NCI-H2029 treated with DMSO at 0.1 percent for 48 hours (cell line): ENCODE measurements around the gene PID1.

ENCODE experiments used
- DNase-seq: peaks from one replicate; lab custom pipeline; 2025; lab: John Stamatoyannopoulos, UW

The PID1 gene, protein sequence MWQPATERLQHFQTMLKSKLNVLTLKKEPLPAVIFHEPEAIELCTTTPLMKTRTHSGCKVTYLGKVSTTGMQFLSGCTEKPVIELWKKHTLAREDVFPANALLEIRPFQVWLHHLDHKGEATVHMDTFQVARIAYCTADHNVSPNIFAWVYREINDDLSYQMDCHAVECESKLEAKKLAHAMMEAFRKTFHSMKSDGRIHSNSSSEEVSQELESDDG

GRCh38 chr2:229270551-229271410 is at the start of gene PID1:
PID1 (minus strand) TSS chr2:229271287; CDS start chr2:229271043, 244 bp downstream.
- no peak for DNase-seq

- no peak for DNase-seq
Measured at GRCh38 chr2:229319558-229319957, 48.5 kb upstream of the PID1 start.

GRCh38 chr2:229314117-229314516 is 43.0 kb upstream of the PID1 start:
- DNase-seq, result no peak

DNA sequence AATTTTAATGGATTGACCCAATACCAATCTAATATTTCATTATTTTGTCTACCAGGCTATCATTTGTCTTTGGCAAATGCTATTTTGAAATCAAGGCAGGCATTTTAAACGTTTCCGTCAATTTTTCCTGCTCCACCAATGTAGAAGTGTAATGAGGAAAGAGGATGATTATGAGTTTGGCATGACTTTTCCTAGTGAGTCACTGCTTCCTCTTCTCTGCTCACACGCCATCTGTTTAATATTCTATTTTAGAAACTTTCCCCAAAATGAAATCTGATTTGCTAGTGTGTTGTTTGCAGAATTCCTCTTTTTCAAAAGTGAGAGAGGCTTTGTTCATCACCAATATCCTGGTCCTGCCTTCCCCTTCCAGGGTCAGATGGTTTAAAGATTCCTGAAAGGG is 42.5 kb upstream of the PID1 start:
- no peak for DNase-seq

- DNase-seq, result no peak
Measured at GRCh38 chr2:229301237-229301636, 30.1 kb upstream of the PID1 start.

DNA sequence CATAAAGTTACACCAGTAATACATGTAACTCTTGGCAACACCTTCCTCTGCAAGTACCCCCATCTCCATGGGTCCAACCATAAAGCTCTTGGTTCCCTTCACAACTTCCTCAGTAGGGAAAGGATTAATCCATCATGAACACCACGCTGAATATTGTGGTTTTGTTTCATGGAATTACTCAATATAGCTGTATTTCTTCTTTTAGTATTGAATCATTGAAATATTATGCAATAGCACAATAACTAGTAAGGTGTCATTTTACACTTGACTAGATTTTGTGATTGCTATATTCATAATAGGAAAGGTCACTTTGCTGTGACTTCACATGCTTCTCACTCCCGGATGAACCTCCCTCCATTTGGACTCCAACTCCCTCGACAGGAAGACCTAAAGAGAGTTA is 29.7 kb upstream of the PID1 start:
- DNase-seq, result no peak

GRCh38 chr2:229300371-229300770 is 29.3 kb upstream of the PID1 start:
- no peak for DNase-seq

DNA sequence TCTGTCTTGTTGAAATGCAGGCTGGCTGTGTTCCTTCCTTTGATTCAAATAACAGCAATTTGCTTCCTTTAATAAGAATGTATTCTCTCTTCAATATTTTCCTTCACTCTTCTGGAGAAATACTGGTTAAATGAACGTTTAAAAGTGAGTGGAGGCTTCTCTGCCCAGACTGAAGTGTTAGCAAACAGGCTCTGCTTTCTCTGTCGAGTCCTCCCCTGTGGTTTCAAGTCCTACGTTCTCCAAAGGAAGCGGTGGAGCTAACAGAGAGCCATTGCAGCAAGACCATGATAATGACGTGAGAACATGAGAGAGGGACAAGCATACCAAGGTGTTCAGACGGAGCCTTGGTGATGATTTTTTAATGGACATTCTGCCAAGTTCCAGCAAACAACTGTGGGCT is 26.2 kb upstream of the PID1 start:
- DNase-seq, result no peak

GRCh38 chr2:229296536-229296935 is 25.4 kb upstream of the PID1 start:
- DNase-seq, result no peak

GRCh38 chr2:229296016-229296415 is 24.9 kb upstream of the PID1 start:
- DNase-seq, result no peak

- DNase-seq, result no peak
Measured at GRCh38 chr2:229287823-229288222, 16.7 kb upstream of the PID1 start.

GRCh38 chr2:229282758-229283546 is 11.9 kb upstream of the PID1 start:
- no peak for DNase-seq

DNA sequence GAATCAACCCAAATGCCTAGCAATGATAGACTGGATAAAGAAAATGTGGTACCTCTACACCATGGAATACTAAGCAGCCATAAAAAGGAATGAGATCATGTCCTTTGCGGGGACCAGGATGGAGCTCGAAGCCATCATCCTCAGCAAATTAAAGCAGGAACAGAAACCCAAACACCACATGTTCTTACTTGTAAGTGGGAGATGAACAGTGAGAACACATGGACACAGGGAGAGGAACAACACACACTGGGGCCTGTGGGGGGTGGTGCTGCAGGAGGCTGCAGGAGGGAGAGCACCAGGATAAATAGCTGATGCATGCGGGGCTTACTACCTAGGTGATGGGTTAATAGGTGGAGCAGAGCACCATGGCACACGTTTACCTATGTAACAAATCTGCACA is 8.4 kb upstream of the PID1 start:
- DNase-seq, result no peak

GRCh38 chr2:229275506-229275905 is 4.4 kb upstream of the PID1 start:
- DNase-seq, result no peak

GRCh38 chr2:229273723-229274338 is 2.7 kb upstream of the PID1 start:
- DNase-seq, result peak; percentile 76

DNA sequence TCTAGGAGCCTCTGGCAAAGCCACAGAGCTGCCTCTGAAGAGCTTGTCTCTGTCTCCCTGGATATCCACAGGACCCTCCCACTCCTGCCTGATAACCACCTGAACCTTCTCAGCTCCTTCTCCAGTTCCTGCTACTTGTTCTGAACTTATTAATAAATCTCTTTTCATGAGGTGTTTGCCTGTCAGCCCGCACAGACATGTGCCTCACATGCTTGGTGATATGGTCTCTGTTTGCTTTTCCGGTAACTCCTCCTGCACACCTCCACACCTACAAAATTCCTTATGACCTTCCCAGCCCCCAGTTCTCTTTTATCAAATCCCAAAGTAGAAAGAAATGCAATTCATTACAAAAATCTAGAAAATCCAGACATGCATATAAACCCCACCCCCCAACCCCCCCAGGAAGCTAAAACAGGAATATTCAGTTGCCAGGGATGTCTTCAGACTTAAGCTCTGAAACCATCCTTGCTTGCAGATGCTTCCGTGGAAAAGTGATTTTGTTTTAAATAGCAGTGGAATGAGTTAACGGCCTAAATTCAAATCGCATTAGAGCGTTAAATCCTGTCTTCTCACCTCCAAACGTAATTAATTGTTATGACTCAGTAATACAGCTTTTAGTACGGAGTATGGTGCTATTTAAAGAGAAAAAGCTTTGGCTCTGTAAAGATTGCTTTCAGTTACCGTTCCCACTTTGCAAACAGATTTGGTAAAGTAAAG is 2.1 kb upstream of the PID1 start:
- DNase-seq, result no peak

GRCh38 chr2:229269941-229270340 is 1.1 kb downstream of the PID1 start:
- no peak for DNase-seq

- DNase-seq, result no peak
Measured at GRCh38 chr2:229269146-229269545, 1.9 kb downstream of the PID1 start.

GRCh38 chr2:229268626-229269025 is 2.5 kb downstream of the PID1 start:
- no peak for DNase-seq

DNA sequence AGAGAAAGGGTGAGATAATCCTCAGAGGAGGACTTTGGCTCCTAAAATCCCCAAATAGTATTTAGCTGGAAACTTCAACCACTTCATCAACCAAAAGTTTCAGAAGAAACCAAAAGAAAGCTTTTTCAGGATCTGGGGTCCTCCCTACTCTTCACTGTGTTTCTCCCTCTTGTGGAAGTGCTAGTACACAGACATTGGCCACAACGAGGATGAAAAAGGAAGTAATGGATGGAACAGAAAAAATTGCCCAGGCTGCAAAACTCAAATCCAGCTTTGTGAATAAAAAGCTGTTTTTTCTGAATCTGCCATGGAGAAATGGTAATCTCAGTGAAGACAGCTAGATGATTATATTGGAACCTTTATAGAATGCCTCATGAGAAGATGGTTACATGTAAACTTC is 4.0 kb downstream of the PID1 start:
- no peak for DNase-seq

DNA sequence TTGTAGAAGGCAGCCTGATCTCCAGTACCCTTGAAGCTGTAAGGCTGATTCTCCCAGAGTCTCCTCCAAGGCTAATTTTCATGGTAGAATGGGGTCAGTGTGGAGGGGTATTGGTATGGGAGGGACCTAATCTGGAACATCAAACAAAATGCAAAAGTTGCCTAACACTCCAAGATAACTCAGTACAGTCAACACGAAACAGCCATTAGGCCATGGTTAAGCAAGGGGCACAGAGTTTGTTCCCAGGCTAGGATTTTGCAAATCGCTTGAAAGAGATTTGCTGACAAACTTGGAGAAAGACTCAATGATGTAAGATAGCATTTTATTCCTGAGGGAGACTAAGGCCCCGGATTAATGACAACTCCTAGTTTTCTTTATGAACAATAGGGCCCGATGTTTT is 5.4 kb downstream of the PID1 start:
- no peak for DNase-seq

DNA sequence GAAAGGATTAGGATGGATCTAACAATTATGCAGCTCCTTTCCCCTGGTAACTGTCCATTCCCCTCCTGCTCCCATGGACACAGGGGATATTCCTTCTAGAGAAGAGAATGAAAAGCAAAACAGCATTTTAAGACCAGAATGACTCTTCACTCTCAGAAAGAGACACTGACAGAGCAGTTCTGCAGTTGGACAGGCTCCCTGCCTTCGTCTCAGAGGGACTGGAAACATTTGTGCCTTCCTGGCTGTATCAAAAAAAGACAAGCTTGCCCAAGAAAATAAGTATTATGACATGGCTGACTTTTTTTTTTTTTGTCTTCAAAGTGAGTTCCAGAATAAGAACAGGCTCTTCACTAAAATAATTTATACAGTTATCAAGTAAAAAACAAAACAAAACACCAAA is 9.5 kb downstream of the PID1 start:
- DNase-seq, result no peak
